Stimulated activated CD8-positive, alpha-beta memory T cell treated with anti-CD3 and anti-CD28 coated beads, Interleukin-15, amount 100 ng/mL, for 4 hours (primary cell): ENCODE data around the gene HOXA9.

ENCODE experiments used
- DNase-seq, 2 donors: peaks; one replicate each; pipeline ENCODE4 v3.0.0-alpha.2; 2020; ENCODE audit warnings: low read depth in 2 of 2

The HOXA9 gene

GRCh38 chr7:27188386-27189294 lies 23.3 kb upstream of the HOXA9 start:
- no peak for DNase-seq

- no peak for DNase-seq
These were observed 22.4 kb upstream of the HOXA9 start for GRCh38 chr7:27187475-27188385.

GRCh38 chr7:27186668-27187474 lies 21.5 kb upstream of the HOXA9 start:
- no peak for DNase-seq

- no peak for DNase-seq
These were observed 20.7 kb upstream of the HOXA9 start for GRCh38 chr7:27185854-27186667.

- DNase-seq: no peak
These were observed 19.9 kb upstream of the HOXA9 start, which contains the start of gene HOXA11 for GRCh38 chr7:27185013-27185853. HOXA11 (minus strand) TSS chr7:27185232; CDS start chr7:27185144, 88 bp downstream.

GRCh38 chr7:27184337-27185012 lies 19.1 kb upstream of the HOXA9 start:
- no peak for DNase-seq

- DNase-seq: no peak
These were observed 18.5 kb upstream of the HOXA9 start for GRCh38 chr7:27183682-27184336.

GRCh38 chr7:27182861-27183681 lies 17.7 kb upstream of the HOXA9 start:
- DNase-seq: no peak

GRCh38 chr7:27182285-27182841 lies 17.0 kb upstream of the HOXA9 start:
- DNase-seq: no peak

- DNase-seq: no peak
These were observed 16.5 kb upstream of the HOXA9 start for GRCh38 chr7:27181795-27182275.

GRCh38 chr7:27180431-27181420 lies 15.4 kb upstream of the HOXA9 start:
- no peak for DNase-seq

GRCh38 chr7:27179503-27180430 lies 14.4 kb upstream of the HOXA9 start:
- DNase-seq: no peak

GRCh38 chr7:27179030-27179429 lies 13.7 kb upstream of the HOXA9 start:
- no peak for DNase-seq

- DNase-seq: no peak
These were observed 13.0 kb upstream of the HOXA9 start for GRCh38 chr7:27178366-27178765.

GRCh38 chr7:27177795-27178320 lies 12.5 kb upstream of the HOXA9 start:
- DNase-seq: no peak
